GM10266 (cell line): ENCODE results near the gene ZGPAT.
A peak's percentile ranks its signal among the peaks of the same experiment; 100 is the strongest.

Experiments used
- DNase-seq: peaks from one replicate; pipeline ENCODE4 v3.0.0; 2012; ENCODE audit errors: extremely low spot score
- TF ChIP-seq, protein P1 (sequence below): IDR thresholded peaks from 2 replicates; pipeline ENCODE4 v1.5.1; 2012; ENCODE audit warnings: mild to moderate bottlenecking, low read depth; ENCODE audit not compliant: control insufficient read depth, insufficient read depth; ENCODE audit errors: missing control alignments

ZGPAT gene

DNA sequence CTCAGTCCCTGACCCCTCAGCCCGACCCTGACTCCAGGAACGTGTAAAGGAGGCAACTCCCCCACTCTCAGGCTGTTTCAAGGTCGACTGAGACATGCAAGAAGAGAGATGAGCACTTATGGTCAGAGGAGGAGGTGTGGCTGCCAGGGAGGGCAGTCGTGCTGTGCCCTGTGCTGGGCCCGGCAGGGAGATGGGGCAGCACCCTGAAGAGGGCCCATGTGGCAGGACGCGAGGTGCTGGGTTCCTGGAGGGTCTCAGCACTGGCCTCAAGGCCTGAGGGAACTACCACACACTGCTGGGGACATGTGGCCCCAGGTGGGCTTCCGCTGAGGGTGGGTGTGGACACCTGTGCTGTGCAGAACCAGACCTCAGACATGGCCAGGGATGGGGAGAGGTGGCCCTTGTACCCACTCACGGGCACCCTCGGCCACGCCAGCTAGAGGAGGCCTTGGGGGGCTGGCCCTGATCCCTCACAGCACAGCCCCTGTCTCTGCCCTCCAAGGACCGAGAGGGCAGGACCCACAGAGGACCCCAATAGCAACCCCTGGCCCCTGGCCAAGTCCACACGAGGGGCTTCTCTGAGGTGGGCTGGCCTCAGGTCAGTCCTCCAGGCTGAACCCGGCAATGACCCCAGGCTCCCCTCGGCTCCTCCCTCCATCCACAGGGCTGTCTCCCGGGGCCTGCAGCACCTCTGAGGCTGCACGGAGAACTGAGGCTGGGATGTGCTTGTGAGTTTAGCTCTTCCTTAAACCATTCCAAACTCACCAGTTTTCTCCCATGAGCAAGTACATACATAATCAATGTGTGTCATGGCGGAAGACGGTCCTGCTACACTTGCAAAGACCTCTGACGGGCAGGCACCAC, 40.5 kb downstream of the ZGPAT start:
- TF ChIP-seq, protein P1, sequence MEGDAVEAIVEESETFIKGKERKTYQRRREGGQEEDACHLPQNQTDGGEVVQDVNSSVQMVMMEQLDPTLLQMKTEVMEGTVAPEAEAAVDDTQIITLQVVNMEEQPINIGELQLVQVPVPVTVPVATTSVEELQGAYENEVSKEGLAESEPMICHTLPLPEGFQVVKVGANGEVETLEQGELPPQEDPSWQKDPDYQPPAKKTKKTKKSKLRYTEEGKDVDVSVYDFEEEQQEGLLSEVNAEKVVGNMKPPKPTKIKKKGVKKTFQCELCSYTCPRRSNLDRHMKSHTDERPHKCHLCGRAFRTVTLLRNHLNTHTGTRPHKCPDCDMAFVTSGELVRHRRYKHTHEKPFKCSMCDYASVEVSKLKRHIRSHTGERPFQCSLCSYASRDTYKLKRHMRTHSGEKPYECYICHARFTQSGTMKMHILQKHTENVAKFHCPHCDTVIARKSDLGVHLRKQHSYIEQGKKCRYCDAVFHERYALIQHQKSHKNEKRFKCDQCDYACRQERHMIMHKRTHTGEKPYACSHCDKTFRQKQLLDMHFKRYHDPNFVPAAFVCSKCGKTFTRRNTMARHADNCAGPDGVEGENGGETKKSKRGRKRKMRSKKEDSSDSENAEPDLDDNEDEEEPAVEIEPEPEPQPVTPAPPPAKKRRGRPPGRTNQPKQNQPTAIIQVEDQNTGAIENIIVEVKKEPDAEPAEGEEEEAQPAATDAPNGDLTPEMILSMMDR, result no peak
- peak; percentile 38 for DNase-seq

DNA sequence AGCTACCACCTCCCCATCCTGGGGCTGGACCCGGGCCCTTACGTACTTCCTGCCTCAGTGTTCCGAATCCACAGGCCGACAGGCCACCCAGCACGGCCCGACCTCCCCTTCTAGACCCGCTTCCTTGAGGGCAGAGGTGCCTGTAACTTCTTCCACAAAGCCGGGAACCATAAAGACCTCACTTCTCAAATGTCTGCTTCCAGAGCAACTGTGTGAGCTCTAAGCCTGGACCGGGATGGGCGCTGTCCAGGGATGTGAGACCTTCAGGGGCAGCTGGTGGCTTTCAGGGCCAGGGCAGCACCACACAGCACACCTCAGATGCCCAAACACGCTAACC, 41.1 kb downstream of the ZGPAT start:
- DNase-seq, result no peak
- TF ChIP-seq, protein P1, result no peak

DNA sequence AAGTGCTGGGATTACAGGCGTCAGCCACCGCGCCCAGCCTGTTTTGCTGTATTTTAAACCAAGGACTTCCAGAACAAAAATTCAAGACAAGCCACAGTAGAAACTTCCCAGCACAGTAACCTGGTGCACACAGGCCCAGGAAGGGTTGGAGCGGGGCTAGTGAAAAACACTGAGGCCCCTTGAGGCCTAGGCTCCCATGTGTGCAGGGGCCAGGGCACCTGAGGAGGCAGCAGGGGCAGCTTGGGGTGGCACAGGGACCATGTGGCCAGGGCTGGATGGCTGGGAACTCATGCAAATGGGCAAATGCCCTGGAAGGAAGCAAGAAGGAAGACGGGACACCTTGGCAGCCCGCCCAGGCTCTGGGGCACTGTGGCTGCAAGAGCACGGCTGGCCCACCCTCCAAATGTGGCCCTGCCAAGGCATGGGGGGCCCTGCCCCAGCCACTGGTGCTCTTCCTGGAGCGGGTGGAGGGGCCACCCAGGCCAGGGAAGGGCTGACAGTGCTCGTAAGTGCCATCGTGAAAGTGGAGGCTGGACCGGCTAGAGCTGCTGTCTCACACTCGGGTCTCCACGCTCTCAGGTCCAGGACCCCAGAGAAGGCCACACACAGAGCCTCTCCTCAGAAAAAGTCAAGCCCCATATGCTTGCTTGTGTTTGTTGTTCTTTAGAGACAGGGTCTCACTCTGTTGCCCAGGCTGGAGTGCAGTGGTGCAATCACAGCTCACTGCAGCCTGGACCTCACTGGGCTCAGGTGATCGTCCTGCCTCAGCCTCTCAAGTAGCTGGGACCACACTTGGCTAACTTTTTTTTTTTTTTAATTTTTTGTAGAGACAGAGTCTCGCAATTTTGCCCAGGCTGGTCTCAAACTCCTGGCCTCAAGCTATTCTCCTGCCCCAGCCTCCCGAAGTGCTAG, 42.0 kb downstream of the ZGPAT start:
- peak; percentile 36 for DNase-seq
- TF ChIP-seq, protein P1, result no peak

DNA sequence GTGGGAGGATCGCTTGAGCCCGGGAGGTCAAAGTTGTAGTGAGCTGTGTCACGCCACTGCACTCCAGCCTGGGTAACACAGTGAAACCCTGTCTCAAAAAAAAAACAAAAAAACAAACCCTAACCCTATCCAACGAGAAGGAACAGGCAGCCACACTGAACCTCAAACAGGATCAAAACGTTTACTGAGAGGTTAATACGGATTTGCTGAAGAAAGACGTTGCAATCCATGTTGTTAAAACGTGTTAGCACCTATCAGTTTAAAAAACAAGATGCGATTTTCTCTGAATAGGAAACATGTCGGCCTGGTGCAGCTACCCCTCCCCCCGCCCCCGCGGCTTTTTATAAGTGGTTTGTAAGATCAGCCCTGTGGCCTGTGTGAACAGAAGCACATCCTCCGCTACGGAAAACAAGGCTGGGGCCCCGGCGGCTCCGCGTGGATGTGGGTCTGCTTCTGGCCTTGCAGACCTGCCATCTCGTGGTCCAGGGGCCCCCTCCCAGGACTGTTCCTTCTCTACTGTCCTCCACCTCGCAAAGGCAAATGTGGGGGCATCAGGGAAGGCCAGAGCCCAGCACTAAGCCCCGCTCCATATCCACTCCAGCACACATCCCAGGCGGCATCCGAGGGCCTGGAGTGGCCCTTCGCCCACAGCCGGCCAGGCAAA, 43.1 kb downstream of the ZGPAT start:
- peak; percentile 65 for DNase-seq
- TF ChIP-seq, protein P1, result no peak

DNA sequence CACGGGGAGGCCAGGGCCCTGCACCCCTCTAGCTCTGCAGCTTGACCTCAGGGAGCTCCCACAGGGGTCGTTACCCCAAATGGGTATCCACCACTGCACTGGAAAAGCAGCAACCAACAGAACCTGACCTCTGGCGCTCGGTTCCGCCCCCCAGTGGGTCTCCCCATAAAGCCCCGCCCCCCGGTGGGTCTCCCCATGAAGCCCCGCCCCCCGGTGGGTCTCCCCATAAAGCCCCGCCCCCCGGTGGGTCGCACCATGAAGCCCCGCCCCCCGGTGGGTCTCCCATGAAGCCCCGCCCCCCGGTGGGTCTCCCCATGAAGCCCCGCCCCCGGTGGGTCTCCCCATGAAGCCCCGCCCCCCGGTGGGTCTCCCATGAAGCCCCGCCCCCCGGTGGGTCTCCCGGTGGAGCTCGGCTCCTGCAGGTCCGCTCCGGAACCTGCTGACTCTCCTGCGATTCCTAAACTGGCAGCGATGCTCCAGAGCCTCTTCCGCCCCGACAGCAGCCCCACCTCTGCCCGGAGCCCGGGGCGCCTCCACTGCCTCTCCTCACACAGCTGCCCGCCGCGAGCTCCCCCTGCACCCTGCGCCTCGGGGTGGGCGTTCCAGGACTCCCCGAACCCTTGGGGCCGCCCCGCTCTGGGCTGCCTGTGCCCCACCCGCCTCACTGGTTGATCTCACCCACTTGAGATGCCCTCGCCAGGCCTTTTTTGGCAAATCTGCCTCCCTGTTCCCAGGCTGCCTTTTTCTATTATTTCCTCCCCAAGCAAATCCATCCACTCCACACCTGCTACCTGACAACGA, 43.8 kb downstream of the ZGPAT start:
- DNase-seq, result peak; percentile 42
- TF ChIP-seq, protein P1, result no peak

DNA sequence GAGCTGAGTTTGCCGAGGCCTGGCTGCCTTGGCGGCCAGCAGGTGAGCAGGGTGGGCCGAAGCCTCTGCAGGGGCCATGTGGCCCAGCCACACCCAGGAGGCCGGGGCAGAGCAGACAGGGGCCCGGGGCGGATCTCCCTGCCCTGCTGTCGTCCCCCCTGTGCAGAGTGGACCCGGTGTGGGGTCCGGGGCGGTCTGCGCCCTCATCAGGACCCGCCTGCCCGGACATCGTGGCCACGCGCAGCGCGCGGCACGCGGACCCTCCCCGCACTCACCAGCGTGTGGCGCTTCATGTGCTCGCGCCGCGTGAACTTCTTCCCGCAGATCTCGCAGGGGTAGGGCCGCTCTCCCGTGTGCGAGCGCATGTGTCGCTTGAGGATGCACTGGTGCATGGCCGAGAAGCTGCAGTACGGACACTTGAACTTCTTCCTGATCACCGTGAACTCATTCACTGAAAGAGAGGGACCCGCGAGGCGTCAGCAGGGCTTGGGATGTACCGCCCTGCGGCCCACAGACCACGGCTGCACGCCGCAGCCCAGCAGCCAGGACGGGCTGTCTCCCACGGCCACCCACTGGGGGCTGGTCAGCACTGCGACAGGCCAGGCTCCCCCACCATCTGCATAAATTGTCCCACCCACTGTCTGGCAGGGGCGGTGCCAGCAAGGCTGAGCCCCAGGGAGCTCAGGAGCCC, 44.7 kb downstream of the ZGPAT start:
- DNase-seq, result no peak
- TF ChIP-seq, protein P1, result no peak
